SH-SY5Y (cell line): ENCODE results near the gene BSDC1.

Experiments used
- GATA2 ChIP-seq: IDR thresholded peaks from 2 replicates; pipeline ENCODE4 v1.6.1; 2011; ENCODE audit warnings: mild to moderate bottlenecking, low read depth, low read length
- GATA3 ChIP-seq: IDR thresholded peaks from 2 replicates; pipeline ENCODE4 v1.6.1; 2011; ENCODE audit warnings: low read depth, mild to moderate bottlenecking, low read length, moderate library complexity

- TF ChIP-seq GATA2: no peak
- no peak for TF ChIP-seq GATA3
Observed at GRCh38 chr1:32353886-32354570, 40.2 kb downstream of the BSDC1 start.
